ENCODE measurements around the gene SLC22A12.

- TF ChIP-seq CTCF (IDR thresholded peaks at IDR 0.05; ENCODE audit: poor library complexity, severe bottlenecking) (peak; percentile 56), TAF1 (IDR thresholded peaks at IDR 0.05; ENCODE audit: low read depth) (no peak), EZH2 (IDR thresholded peaks at IDR 0.05; ENCODE audit: borderline replicate concordance, insufficient read depth, low read length, poor library complexity, severe bottlenecking) (no peak), SMC3 (conservative IDR thresholded peaks at IDR 0.05; ENCODE audit: poor library complexity) (peak; percentile 47), EP300 (conservative IDR thresholded peaks at IDR 0.05; ENCODE audit: poor library complexity, severe bottlenecking) (no peak), RAD21 (conservative IDR thresholded peaks at IDR 0.05) (peak; percentile 55), POLR2AphosphoS5 (IDR thresholded peaks at IDR 0.05) (no peak), MXI1 (conservative IDR thresholded peaks at IDR 0.05; ENCODE audit: poor library complexity, severe bottlenecking) (no peak)
- TF ChIP-seq, protein P1, sequence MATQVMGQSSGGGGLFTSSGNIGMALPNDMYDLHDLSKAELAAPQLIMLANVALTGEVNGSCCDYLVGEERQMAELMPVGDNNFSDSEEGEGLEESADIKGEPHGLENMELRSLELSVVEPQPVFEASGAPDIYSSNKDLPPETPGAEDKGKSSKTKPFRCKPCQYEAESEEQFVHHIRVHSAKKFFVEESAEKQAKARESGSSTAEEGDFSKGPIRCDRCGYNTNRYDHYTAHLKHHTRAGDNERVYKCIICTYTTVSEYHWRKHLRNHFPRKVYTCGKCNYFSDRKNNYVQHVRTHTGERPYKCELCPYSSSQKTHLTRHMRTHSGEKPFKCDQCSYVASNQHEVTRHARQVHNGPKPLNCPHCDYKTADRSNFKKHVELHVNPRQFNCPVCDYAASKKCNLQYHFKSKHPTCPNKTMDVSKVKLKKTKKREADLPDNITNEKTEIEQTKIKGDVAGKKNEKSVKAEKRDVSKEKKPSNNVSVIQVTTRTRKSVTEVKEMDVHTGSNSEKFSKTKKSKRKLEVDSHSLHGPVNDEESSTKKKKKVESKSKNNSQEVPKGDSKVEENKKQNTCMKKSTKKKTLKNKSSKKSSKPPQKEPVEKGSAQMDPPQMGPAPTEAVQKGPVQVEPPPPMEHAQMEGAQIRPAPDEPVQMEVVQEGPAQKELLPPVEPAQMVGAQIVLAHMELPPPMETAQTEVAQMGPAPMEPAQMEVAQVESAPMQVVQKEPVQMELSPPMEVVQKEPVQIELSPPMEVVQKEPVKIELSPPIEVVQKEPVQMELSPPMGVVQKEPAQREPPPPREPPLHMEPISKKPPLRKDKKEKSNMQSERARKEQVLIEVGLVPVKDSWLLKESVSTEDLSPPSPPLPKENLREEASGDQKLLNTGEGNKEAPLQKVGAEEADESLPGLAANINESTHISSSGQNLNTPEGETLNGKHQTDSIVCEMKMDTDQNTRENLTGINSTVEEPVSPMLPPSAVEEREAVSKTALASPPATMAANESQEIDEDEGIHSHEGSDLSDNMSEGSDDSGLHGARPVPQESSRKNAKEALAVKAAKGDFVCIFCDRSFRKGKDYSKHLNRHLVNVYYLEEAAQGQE (IDR thresholded peaks at IDR 0.05; ENCODE audit: borderline replicate concordance), result no peak
Observed at GRCh38 chr11:64649291-64649697, 58.3 kb downstream of the SLC22A12 start.
